NCI-H1417 (cell line): ENCODE data around the gene HOXA10.

Source experiments
- DNase-seq, 3 experiments: peaks; one replicate each; lab custom pipeline; 2025; lab: John Stamatoyannopoulos, UW

HOXA10 gene

GRCh38 chr7:27143950-27144780 lies 30.0 kb downstream of the HOXA10 start:
- no peak for DNase-seq

- DNase-seq, result peak; percentile 64 to 93 (median 76)
Measured at GRCh38 chr7:27143023-27143949, 30.8 kb downstream of the HOXA10 start, which contains the start of gene HOXA5. HOXA5 (minus strand) TSS chr7:27143681; CDS start chr7:27143607, 74 bp downstream.

GRCh38 chr7:27142580-27143022 lies 31.5 kb downstream of the HOXA10 start:
- peak in 2 of 3 experiments; percentile 67 to 70 for DNase-seq

- peak in 2 of 3 experiments; percentile 37 to 45 for DNase-seq
Measured at GRCh38 chr7:27141923-27142579, 32.1 kb downstream of the HOXA10 start.

GRCh38 chr7:27141137-27141922 lies 32.8 kb downstream of the HOXA10 start:
- DNase-seq, result peak in 1 of 3 experiments; percentile 37

GRCh38 chr7:27140126-27140857 lies 33.8 kb downstream of the HOXA10 start:
- DNase-seq, result no peak

- no peak for DNase-seq
Measured at GRCh38 chr7:27139334-27140125, 34.6 kb downstream of the HOXA10 start.

GRCh38 chr7:27138985-27139333 lies 35.2 kb downstream of the HOXA10 start:
- no peak for DNase-seq

GRCh38 chr7:27138472-27138871 lies 35.6 kb downstream of the HOXA10 start:
- DNase-seq, result no peak

GRCh38 chr7:27137640-27138315 lies 36.3 kb downstream of the HOXA10 start:
- no peak for DNase-seq

GRCh38 chr7:27134392-27134791 lies 39.7 kb downstream of the HOXA10 start:
- no peak for DNase-seq

GRCh38 chr7:27133409-27134231 lies 40.5 kb downstream of the HOXA10 start:
- DNase-seq, result peak in 1 of 3 experiments; percentile 34

GRCh38 chr7:27132978-27133377 lies 41.1 kb downstream of the HOXA10 start:
- DNase-seq, result peak in 1 of 3 experiments; percentile 24

- DNase-seq, result peak in 1 of 3 experiments; percentile 36
Measured at GRCh38 chr7:27132214-27132613, 41.9 kb downstream of the HOXA10 start.

GRCh38 chr7:27131390-27131819 lies 42.7 kb downstream of the HOXA10 start:
- no peak for DNase-seq

- DNase-seq, result peak; percentile 71 to 93 (median 90)
Measured at GRCh38 chr7:27130540-27131389, 43.4 kb downstream of the HOXA10 start, which contains the start of gene HOXA4. HOXA4 (minus strand) TSS chr7:27130757; CDS start chr7:27130733, 24 bp downstream.
